ENCODE results near the gene CDKN2AIPNL.

CDKN2AIPNL gene

GRCh38 chr5:134438721-134439123, 27.0 kb upstream of the CDKN2AIPNL start:
- Histone ChIP-seq H3K4me3 (ENCODE audit: low read depth in 1 of 5, low read length in 5 of 5) (peak overlapping the region in 3 of 5 donors; percentile 18 to 75 (median 32)), H3K4me1 (ENCODE audit: control insufficient read depth in 5 of 5, insufficient read depth in 5 of 5, low read length in 5 of 5) (peaks cover 12 to 37% (median 33%) of the 10 kb centered on the region in 5 donors), H3K27me3 (ENCODE audit: control insufficient read depth in 5 of 5, insufficient read depth in 4 of 5, low read length in 5 of 5) (no peaks in the 10 kb centered on the region), H3K27ac (ENCODE audit: low read depth, low read length) (peak overlapping the region; percentile 38), H3K9ac (ENCODE audit: low read length in 5 of 5) (no peak overlapping the region), H3K36me3 (ENCODE audit: control insufficient read depth in 5 of 5, insufficient read depth in 5 of 5, low read length in 5 of 5) (no peaks in the 10 kb centered on the region), H3K9me3 (ENCODE audit: control insufficient read depth in 5 of 5, low read length in 5 of 5) (no peaks in the 10 kb centered on the region)

DNA sequence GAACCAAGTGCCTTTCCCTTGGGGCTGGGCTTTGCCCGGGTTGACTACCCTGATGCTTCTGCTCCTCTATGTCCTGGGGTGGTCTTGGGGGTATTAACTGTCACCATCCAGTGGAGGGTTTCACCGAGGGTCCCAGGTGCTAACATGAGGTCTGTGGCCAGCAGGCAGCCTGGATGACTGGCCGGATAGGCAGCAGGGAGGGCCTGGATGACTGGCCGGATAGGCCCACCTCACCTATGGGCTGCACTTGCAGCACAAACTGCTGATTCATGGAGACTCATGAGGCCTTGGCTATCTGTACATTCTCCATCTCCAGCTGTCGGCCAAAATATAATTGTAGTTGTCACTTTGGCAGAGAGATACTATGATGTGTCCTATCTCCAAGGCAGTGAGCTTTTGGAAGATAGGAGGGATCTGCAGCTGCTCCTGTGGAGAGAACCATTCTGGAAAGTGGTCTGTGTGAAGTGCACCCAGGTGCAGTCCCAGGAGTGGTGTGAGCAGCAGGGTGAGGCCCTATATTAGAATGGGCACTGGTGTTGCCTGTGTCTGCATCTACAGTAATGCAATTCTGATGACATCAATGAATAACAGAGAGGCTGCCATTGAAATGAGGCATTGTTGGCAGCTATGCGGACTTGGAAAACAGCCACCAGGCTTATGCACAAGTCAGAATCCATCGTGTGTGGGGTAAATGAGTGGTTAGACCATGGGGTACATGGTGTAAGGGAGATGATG, 26.3 kb upstream of the CDKN2AIPNL start:
- Histone ChIP-seq H3K27ac (ENCODE audit: low read depth, low read length) (no peak overlapping the region), H3K27me3 (ENCODE audit: control insufficient read depth in 5 of 5, insufficient read depth in 4 of 5, low read length in 5 of 5) (no peaks in the 10 kb centered on the region), H3K4me3 (ENCODE audit: low read depth in 1 of 5, low read length in 5 of 5) (no peak overlapping the region), H3K9me3 (ENCODE audit: control insufficient read depth in 5 of 5, low read length in 5 of 5) (no peaks in the 10 kb centered on the region), H3K36me3 (ENCODE audit: control insufficient read depth in 5 of 5, insufficient read depth in 5 of 5, low read length in 5 of 5) (no peaks in the 10 kb centered on the region), H3K9ac (ENCODE audit: low read length in 5 of 5) (no peak overlapping the region), H3K4me1 (ENCODE audit: control insufficient read depth in 5 of 5, insufficient read depth in 5 of 5, low read length in 5 of 5) (peaks cover 12 to 37% (median 33%) of the 10 kb centered on the region in 5 donors)

GRCh38 chr5:134437340-134437846, 25.7 kb upstream of the CDKN2AIPNL start:
- peaks cover 12 to 37% (median 33%) of the 10 kb centered on the region in 5 donors for H3K4me1 ChIP-seq (ENCODE audit: control insufficient read depth in 5 of 5, insufficient read depth in 5 of 5, low read length in 5 of 5)
- H3K36me3 ChIP-seq (ENCODE audit: control insufficient read depth in 5 of 5, insufficient read depth in 5 of 5, low read length in 5 of 5), result no peaks in the 10 kb centered on the region
- no peaks in the 10 kb centered on the region for H3K9me3 ChIP-seq (ENCODE audit: control insufficient read depth in 5 of 5, low read length in 5 of 5)
- no peak overlapping the region for H3K27ac ChIP-seq (ENCODE audit: low read depth, low read length)
- peak overlapping the region in 1 of 5 donors; percentile 31 for H3K4me3 ChIP-seq (ENCODE audit: low read depth in 1 of 5, low read length in 5 of 5)
- H3K27me3 ChIP-seq (ENCODE audit: control insufficient read depth in 5 of 5, insufficient read depth in 4 of 5, low read length in 5 of 5), result no peaks in the 10 kb centered on the region
- H3K9ac ChIP-seq (ENCODE audit: low read length in 5 of 5), result no peak overlapping the region

- Histone ChIP-seq H3K27me3 (ENCODE audit: control insufficient read depth in 5 of 5, insufficient read depth in 4 of 5, low read length in 5 of 5) (no peaks in the 10 kb centered on the region), H3K27ac (ENCODE audit: low read depth, low read length) (no peak overlapping the region), H3K9ac (ENCODE audit: low read length in 5 of 5) (no peak overlapping the region), H3K36me3 (ENCODE audit: control insufficient read depth in 5 of 5, insufficient read depth in 5 of 5, low read length in 5 of 5) (no peaks in the 10 kb centered on the region), H3K4me3 (ENCODE audit: low read depth in 1 of 5, low read length in 5 of 5) (peak overlapping the region in 4 of 5 donors; percentile 9 to 31 (median 18)), H3K9me3 (ENCODE audit: control insufficient read depth in 5 of 5, low read length in 5 of 5) (no peaks in the 10 kb centered on the region), H3K4me1 (ENCODE audit: control insufficient read depth in 5 of 5, insufficient read depth in 5 of 5, low read length in 5 of 5) (peaks cover 12 to 37% (median 33%) of the 10 kb centered on the region in 5 donors)
Observed at GRCh38 chr5:134436523-134437339, 25.1 kb upstream of the CDKN2AIPNL start.

DNA sequence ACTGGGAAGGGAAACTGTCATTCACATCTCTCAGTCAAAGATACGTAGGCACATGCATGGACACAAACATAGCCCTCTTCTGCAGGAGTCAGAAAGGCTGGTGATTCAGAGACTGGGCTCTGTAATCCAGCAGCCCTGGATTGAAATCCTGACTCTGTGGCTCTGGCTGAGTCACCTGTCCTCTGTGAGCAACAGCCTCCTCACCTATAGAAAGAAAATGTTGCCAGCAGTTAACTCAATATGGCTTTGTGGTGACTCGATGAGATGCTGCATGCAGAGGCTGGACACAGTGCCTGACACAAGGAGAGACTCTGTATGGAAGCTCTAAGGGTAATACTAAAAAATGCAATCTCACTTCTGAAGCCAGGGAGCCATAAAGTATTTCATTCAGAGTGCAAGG, 23.9 kb upstream of the CDKN2AIPNL start:
- no peak overlapping the region for H3K4me3 ChIP-seq (ENCODE audit: low read depth in 1 of 5, low read length in 5 of 5)
- H3K27me3 ChIP-seq (ENCODE audit: control insufficient read depth in 5 of 5, insufficient read depth in 4 of 5, low read length in 5 of 5), result no peaks in the 10 kb centered on the region
- H3K9me3 ChIP-seq (ENCODE audit: control insufficient read depth in 5 of 5, low read length in 5 of 5), result no peaks in the 10 kb centered on the region
- no peak overlapping the region for H3K27ac ChIP-seq (ENCODE audit: low read depth, low read length)
- H3K36me3 ChIP-seq (ENCODE audit: control insufficient read depth in 5 of 5, insufficient read depth in 5 of 5, low read length in 5 of 5), result no peaks in the 10 kb centered on the region
- peaks cover 12 to 37% (median 33%) of the 10 kb centered on the region in 5 donors for H3K4me1 ChIP-seq (ENCODE audit: control insufficient read depth in 5 of 5, insufficient read depth in 5 of 5, low read length in 5 of 5)
- no peak overlapping the region for H3K9ac ChIP-seq (ENCODE audit: low read length in 5 of 5)

DNA sequence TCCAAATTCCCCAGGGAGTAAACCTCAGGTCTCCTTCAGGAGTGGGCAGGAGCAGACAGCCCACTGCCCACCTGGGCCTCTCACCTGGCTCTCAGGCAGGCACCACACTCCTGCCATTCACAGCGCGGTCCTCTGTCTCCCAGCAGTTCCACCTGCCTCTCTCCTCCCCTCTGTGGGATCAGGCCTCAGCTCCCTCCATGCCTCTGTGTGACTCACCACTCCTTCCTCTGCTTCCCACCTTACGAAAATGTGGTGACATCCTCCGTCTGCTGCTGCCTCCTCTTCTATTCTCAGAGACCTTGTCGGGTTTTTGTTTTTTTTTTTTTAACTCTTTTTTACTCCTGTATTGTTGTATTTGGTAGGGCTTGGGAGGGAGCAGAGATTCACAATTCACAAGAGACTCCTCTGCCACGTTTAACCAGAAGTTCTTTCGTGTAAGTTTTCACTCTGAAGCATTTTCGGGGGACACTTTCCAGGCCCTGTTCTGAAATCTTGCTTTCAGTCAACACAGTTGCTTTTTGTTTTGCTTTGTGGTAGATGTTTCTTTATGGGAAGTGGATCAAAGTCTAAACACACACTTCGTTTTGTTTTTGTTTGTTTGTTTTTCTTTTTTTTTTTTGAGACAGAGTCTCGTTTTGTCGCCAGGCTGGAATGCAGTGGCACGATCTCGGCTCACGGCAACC, 21.1 kb upstream of the CDKN2AIPNL start:
- Histone ChIP-seq H3K9ac (ENCODE audit: low read length in 5 of 5) (no peak overlapping the region), H3K36me3 (ENCODE audit: control insufficient read depth in 5 of 5, insufficient read depth in 5 of 5, low read length in 5 of 5) (no peaks in the 10 kb centered on the region), H3K4me3 (ENCODE audit: low read depth in 1 of 5, low read length in 5 of 5) (no peak overlapping the region), H3K27me3 (ENCODE audit: control insufficient read depth in 5 of 5, insufficient read depth in 4 of 5, low read length in 5 of 5) (no peaks in the 10 kb centered on the region), H3K27ac (ENCODE audit: low read depth, low read length) (no peak overlapping the region), H3K9me3 (ENCODE audit: control insufficient read depth in 5 of 5, low read length in 5 of 5) (no peaks in the 10 kb centered on the region), H3K4me1 (ENCODE audit: control insufficient read depth in 5 of 5, insufficient read depth in 5 of 5, low read length in 5 of 5) (peaks cover 2 to 17% (median 13%) of the 10 kb centered on the region in 5 donors)

GRCh38 chr5:134432174-134432573, 20.5 kb upstream of the CDKN2AIPNL start:
- peaks cover 2 to 11% (median 8%) of the 10 kb centered on the region in 5 donors for H3K4me1 ChIP-seq (ENCODE audit: control insufficient read depth in 5 of 5, insufficient read depth in 5 of 5, low read length in 5 of 5)
- no peak overlapping the region for H3K4me3 ChIP-seq (ENCODE audit: low read depth in 1 of 5, low read length in 5 of 5)
- no peak overlapping the region for H3K9ac ChIP-seq (ENCODE audit: low read length in 5 of 5)
- no peaks in the 10 kb centered on the region for H3K36me3 ChIP-seq (ENCODE audit: control insufficient read depth in 5 of 5, insufficient read depth in 5 of 5, low read length in 5 of 5)
- no peaks in the 10 kb centered on the region for H3K9me3 ChIP-seq (ENCODE audit: control insufficient read depth in 5 of 5, low read length in 5 of 5)
- H3K27ac ChIP-seq (ENCODE audit: low read depth, low read length), result no peak overlapping the region
- no peaks in the 10 kb centered on the region for H3K27me3 ChIP-seq (ENCODE audit: control insufficient read depth in 5 of 5, insufficient read depth in 4 of 5, low read length in 5 of 5)

DNA sequence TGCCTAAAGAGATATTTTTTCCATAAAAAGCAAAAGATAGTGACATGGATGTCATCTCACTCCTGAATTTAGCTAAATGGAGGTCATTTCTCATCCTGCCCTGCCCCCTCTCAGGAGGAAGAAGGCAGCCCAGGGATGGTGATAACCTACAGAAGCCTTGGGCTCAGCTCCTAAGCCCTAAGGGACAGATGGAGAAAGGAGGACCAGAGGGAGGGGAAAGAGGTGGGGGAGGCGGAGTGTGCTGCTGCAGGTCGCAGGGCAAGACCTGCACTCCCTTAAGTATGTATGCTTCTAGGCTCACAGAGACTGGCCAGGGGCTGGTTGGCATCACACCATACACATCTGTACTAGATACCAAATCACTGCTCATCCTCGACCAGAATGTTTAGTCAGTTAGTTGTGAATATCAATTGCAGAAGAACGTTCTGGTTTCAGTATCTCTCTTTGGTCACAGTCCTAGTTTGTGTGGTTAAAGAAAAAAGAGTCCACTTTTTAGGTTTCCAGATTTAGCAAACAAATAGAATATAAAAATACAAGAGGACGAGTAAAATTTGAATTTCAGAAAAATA, 18.4 kb upstream of the CDKN2AIPNL start:
- H3K27me3 ChIP-seq (ENCODE audit: control insufficient read depth in 5 of 5, insufficient read depth in 4 of 5, low read length in 5 of 5), result peaks cover 0 to 2% (median 0%) of the 10 kb centered on the region in 5 donors
- no peaks in the 10 kb centered on the region for H3K4me1 ChIP-seq (ENCODE audit: control insufficient read depth in 5 of 5, insufficient read depth in 5 of 5, low read length in 5 of 5)
- no peak overlapping the region for H3K27ac ChIP-seq (ENCODE audit: low read depth, low read length)
- H3K4me3 ChIP-seq (ENCODE audit: low read depth in 1 of 5, low read length in 5 of 5), result no peak overlapping the region
- H3K9ac ChIP-seq (ENCODE audit: low read length in 5 of 5), result no peak overlapping the region
- H3K36me3 ChIP-seq (ENCODE audit: control insufficient read depth in 5 of 5, insufficient read depth in 5 of 5, low read length in 5 of 5), result no peaks in the 10 kb centered on the region
- H3K9me3 ChIP-seq (ENCODE audit: control insufficient read depth in 5 of 5, low read length in 5 of 5), result no peaks in the 10 kb centered on the region

DNA sequence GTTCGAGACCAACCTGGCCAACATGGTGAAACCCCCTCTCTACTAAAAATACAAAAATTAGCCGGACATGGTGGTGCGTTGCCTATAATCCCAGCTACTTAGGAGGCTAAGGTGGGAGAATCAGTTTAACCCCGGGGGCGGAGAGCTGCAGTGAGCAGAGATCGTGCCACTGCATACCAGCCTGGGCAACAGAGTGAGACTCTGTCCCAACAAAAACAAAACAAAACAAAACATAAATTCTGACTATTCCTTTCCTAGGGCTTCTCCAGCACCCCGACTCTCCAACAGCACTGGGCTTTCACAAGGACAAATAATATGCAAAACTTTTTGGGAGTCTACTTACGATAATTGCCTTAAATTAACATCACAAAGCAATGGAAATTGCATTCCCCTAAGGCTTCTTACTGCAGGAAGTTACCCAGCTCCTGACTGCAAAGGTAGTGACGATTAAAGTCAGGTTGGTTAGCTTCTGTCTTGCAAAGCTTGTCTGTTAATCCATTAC, 15.9 kb upstream of the CDKN2AIPNL start:
- peaks cover 0 to 2% (median 0%) of the 10 kb centered on the region in 5 donors for H3K27me3 ChIP-seq (ENCODE audit: control insufficient read depth in 5 of 5, insufficient read depth in 4 of 5, low read length in 5 of 5)
- no peaks in the 10 kb centered on the region for H3K36me3 ChIP-seq (ENCODE audit: control insufficient read depth in 5 of 5, insufficient read depth in 5 of 5, low read length in 5 of 5)
- H3K4me1 ChIP-seq (ENCODE audit: control insufficient read depth in 5 of 5, insufficient read depth in 5 of 5, low read length in 5 of 5), result no peaks in the 10 kb centered on the region
- no peak overlapping the region for H3K27ac ChIP-seq (ENCODE audit: low read depth, low read length)
- no peak overlapping the region for H3K4me3 ChIP-seq (ENCODE audit: low read depth in 1 of 5, low read length in 5 of 5)
- no peaks in the 10 kb centered on the region for H3K9me3 ChIP-seq (ENCODE audit: control insufficient read depth in 5 of 5, low read length in 5 of 5)
- no peak overlapping the region for H3K9ac ChIP-seq (ENCODE audit: low read length in 5 of 5)

Data from subcutaneous abdominal adipose tissue (tissue), 5 donors.